RWPE1 (cell line): ENCODE data around the gene IBTK.

Experiments used
- CTCF ChIA-PET: fragments of 350-600 bp; sonication (Branson Sonifier 250); formaldehyde crosslinking; extraction: SDS; loops from one replicate; lab custom pipeline; 2021; lab: Yijun Ruan, JAX
- POLR2A ChIA-PET: fragments of 400-600 bp; formaldehyde crosslinking; extraction: SDS; loops from one replicate; lab custom pipeline; 2020; ENCODE audit warnings: antibody characterized with exemption; ENCODE audit not compliant: low non-redundant PET; lab: Yijun Ruan, JAX
- DNase-seq: peaks from one replicate; pipeline ENCODE4 v3.0.0; 2012; ENCODE audit warnings: low spot score
- H3K27ac ChIP-seq: fragments of 450-650 bp; 2 replicates; pipeline ENCODE4 v1.5.1; 2017
- TF ChIP-seq, protein P1 (sequence below): fragments of 450-650 bp; conservative IDR thresholded peaks from 2 replicates; pipeline ENCODE4 v1.5.1; 2017; ENCODE audit warnings: low read depth, mild to moderate bottlenecking

The IBTK gene

DNA sequence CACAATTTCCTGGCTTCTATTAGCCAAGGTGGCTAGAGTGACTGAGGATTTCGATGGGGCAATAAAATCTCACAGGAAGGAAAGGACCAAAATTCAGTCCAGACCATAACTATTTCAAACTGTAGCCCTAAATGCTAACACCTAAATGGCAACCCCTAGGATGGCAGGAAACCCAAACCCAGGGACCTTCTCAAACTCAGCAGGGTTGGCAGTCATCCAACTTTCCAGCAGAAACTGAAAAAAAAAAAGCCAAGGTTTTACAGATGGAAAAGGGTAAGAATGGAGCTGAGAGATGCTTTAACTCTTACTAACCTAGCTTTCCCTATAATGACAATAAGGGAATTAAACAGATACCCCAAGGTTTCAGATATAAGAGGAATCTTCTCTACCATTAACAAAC, 10.5 kb downstream of the IBTK start:
- H3K27ac ChIP-seq, result no peak overlapping the region
- DNase-seq, result no peak
- ChIA-PET POLR2A (no interaction called here), CTCF (interaction anchor here (0.6 kb wide), 1 partner anchor 477 kb away, joined by 5 read pairs; no protein-coding TSS in a partner anchor)
- TF ChIP-seq, protein P1, sequence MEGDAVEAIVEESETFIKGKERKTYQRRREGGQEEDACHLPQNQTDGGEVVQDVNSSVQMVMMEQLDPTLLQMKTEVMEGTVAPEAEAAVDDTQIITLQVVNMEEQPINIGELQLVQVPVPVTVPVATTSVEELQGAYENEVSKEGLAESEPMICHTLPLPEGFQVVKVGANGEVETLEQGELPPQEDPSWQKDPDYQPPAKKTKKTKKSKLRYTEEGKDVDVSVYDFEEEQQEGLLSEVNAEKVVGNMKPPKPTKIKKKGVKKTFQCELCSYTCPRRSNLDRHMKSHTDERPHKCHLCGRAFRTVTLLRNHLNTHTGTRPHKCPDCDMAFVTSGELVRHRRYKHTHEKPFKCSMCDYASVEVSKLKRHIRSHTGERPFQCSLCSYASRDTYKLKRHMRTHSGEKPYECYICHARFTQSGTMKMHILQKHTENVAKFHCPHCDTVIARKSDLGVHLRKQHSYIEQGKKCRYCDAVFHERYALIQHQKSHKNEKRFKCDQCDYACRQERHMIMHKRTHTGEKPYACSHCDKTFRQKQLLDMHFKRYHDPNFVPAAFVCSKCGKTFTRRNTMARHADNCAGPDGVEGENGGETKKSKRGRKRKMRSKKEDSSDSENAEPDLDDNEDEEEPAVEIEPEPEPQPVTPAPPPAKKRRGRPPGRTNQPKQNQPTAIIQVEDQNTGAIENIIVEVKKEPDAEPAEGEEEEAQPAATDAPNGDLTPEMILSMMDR, result no peak

DNA sequence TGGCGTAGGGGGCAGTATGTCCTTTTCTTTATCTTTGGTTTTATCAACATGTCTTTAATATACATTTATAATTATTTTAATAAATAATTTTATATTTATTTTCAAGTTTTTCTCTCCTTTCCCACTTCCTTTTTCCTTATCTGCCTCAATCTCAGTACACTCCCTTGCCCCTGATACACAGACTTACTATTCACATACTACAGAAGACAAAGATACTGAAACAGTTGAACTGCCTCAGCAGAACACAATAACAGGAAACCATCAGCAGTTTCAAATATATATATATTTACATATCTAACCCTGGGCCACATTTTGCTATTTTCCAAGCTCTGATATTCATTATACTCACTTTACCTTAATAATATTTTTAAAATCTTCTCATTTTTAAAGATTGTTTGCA, 19.8 kb downstream of the IBTK start:
- ChIA-PET CTCF (interaction anchor here (0.7 kb wide), 1 partner anchor 82 kb away, joined by 3 read pairs; no protein-coding TSS in a partner anchor), POLR2A (no interaction called here)
- no peak overlapping the region for H3K27ac ChIP-seq
- TF ChIP-seq, protein P1, result no peak
- no peak for DNase-seq

DNA sequence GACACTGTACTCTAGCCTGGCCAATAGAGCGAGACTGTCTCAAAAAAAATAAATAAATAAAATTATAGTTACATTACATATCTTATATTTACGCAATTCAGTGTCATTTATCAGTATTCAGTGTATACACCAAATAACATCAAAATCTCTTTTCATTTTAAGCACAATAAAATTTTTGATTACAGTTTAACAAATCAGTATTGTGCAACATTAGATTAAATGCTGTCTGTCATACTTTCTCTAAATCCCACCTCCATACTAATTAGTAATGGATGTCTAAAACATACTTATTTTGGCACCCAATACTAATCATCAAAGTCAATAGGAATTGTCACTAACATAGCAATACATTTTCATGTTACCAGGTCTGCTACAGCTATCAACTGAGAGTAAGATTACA, 27.4 kb downstream of the IBTK start:
- TF ChIP-seq, protein P1, result no peak
- H3K27ac ChIP-seq, result no peak overlapping the region
- ChIA-PET CTCF (no interaction called here), POLR2A (no interaction called here)
- DNase-seq, result no peak

DNA sequence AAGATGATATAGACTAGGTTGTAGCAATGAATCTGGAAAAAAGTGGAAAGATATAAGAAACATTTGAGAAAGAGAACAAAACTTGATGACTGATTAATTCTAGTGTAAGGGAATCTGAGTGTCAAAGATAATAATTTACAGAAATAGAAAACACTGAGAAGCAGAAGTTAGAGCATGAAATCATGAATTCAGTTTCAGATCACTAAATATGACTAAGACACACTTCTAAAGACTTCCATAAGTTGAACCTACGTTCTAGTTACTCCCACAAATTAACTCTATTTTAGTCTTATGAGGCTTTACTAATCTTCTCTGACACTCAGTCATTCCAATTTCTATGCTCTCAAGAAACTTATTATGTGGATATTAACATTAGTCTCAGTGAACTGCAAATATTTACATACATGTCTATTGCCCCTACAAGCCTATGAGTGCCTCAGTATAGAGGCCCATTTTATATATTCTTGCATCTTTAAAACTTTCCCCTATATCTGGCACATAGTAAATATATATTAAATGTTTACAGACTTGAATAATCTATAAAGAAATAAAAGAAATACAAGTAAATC, 30.4 kb downstream of the IBTK start:
- no peak for DNase-seq
- ChIA-PET CTCF (no interaction called here), POLR2A (no interaction called here)
- H3K27ac ChIP-seq, result no peak overlapping the region
- TF ChIP-seq, protein P1, result no peak

DNA sequence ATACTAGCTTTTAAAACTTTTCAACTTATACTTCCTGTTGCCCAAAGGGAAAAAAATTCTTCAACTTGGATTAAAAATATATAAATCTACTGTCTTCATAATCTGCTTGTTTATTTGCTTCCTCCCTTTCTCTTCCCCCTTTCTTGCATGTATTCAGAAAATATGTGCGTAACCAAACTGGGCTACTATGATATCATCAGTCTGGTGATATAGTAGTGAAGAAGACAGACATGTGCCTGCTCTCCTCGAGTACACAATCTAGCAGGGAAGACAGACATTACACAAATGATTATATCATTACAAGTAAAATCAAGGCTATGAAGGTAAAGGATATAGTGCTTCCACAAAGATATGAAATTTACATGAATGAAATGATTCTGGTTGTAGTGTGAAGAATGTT, 31.0 kb downstream of the IBTK start:
- TF ChIP-seq, protein P1, result no peak
- CTCF ChIA-PET, result no interaction called here
- DNase-seq, result no peak
- no peak overlapping the region for H3K27ac ChIP-seq
- POLR2A ChIA-PET, result no interaction called here

DNA sequence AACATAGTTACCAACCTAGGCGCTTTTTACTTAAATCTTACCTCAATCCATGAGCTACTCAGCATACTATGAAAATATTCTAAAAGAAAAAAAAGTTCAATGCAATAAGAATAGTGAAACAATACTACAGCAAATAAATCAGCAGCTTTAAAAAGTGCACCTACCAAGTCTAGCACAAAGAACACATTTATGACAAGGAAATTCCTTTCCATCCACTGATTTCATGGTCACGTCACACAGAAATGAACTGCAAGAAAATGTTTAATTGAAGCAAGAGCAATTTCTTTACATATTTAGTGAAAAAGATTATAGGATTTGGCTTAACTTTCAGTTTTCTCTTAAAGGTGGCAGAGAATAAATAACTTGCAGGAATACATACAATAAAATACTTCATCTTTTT, 36.2 kb downstream of the IBTK start:
- H3K27ac ChIP-seq, result no peak overlapping the region
- ChIA-PET CTCF (no interaction called here), POLR2A (no interaction called here)
- no peak for DNase-seq
- TF ChIP-seq, protein P1, result no peak
